ENCODE measurements around the gene PDE4D.
"Not testable (repeated sequence)": the region's sequence is repeated elsewhere in the genome, so short reads cannot be mapped to it uniquely, and the experiment has no call there.

Gene PDE4D

GRCh38 chr5:59607138-59607765 is 286.3 kb downstream of the PDE4D start:
- DNase-seq (ENCODE audit: low spot score), result no peak

GRCh38 chr5:59605915-59606314 is 287.6 kb downstream of the PDE4D start:
- no peak for DNase-seq (ENCODE audit: low spot score)

GRCh38 chr5:59604111-59604510 is 289.4 kb downstream of the PDE4D start:
- no peak for DNase-seq (ENCODE audit: low spot score)

- DNase-seq (ENCODE audit: low spot score), result no peak
Observed at GRCh38 chr5:59600998-59601397, 292.5 kb downstream of the PDE4D start.

GRCh38 chr5:59600153-59600552 is 293.4 kb downstream of the PDE4D start:
- no peak for DNase-seq (ENCODE audit: low spot score)

- no peak for DNase-seq (ENCODE audit: low spot score)
Observed at GRCh38 chr5:59599729-59600128, 293.8 kb downstream of the PDE4D start.

- no peak for DNase-seq (ENCODE audit: low spot score)
Observed at GRCh38 chr5:59598547-59598874, 295.0 kb downstream of the PDE4D start.

- no peak for DNase-seq (ENCODE audit: low spot score)
Observed at GRCh38 chr5:59597690-59598546, 295.6 kb downstream of the PDE4D start.

GRCh38 chr5:59596586-59597350 is 296.8 kb downstream of the PDE4D start:
- no peak for DNase-seq (ENCODE audit: low spot score)

GRCh38 chr5:59594118-59594517 is 299.4 kb downstream of the PDE4D start:
- not testable (repeated sequence) for DNase-seq (ENCODE audit: low spot score)

- DNase-seq (ENCODE audit: low spot score), result no peak
Observed at GRCh38 chr5:59593439-59594007, 300.0 kb downstream of the PDE4D start.

- DNase-seq (ENCODE audit: low spot score), result no peak
Observed at GRCh38 chr5:59592101-59592500, 301.4 kb downstream of the PDE4D start.

- no peak for DNase-seq (ENCODE audit: low spot score)
Observed at GRCh38 chr5:59591162-59591561, 302.4 kb downstream of the PDE4D start.

- DNase-seq (ENCODE audit: low spot score), result no peak
Observed at GRCh38 chr5:59588922-59589321, 304.6 kb downstream of the PDE4D start.

GRCh38 chr5:59587489-59588337 is 305.8 kb downstream of the PDE4D start:
- peak; percentile 0 for DNase-seq (ENCODE audit: low spot score)

GRCh38 chr5:59586841-59587240 is 306.7 kb downstream of the PDE4D start:
- DNase-seq (ENCODE audit: low spot score), result no peak

GRCh38 chr5:59584858-59585846 is 308.4 kb downstream of the PDE4D start:
- no peak for DNase-seq (ENCODE audit: low spot score)

- DNase-seq (ENCODE audit: low spot score), result no peak
Observed at GRCh38 chr5:59583810-59584562, 309.5 kb downstream of the PDE4D start.

GRCh38 chr5:59583151-59583809 is 310.2 kb downstream of the PDE4D start:
- no peak for DNase-seq (ENCODE audit: low spot score)
